ENCODE results near the gene RAD51B.

RAD51B gene

DNA sequence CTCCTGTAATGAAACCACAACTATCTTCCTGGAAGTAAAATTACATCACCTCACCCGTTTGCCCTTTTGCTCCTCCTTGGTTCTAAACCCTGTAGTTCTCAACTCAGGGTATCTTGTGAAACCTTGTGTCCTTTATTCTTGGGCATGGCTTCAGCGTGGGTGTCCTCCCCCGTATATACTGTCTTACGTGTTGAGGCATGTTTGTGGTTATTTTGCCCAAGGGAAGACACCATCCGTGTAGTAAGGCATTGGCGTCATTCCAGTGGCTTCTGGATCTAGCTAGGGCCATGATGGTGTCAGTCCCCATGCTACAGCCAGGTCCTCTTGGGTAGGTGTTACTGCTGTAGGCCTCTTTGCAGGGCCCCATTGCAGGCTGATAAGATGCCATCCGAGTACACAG is 857.9 kb downstream of the RAD51B start:
- Histone ChIP-seq H3K27me3 (ENCODE audit: control insufficient read depth, insufficient read depth, low read length) (no peaks in the 10 kb centered on the region), H2AFZ (no peak overlapping the region), H3K79me2 (no peaks in the 10 kb centered on the region), H3K9ac (no peak overlapping the region), H3K4me2 (ENCODE audit: low read length) (no peak overlapping the region), H3K4me1 (no peaks in the 10 kb centered on the region), H3K4me3 (ENCODE audit: low read depth, low read length) (no peak overlapping the region), H3K27ac (no peak overlapping the region), H3K9me3 (ENCODE audit: control insufficient read depth, low read length) (no peaks in the 10 kb centered on the region), H3K36me3 (ENCODE audit: control insufficient read depth, insufficient read depth, low read length) (no peaks in the 10 kb centered on the region)
- TF ChIP-seq, protein P1, sequence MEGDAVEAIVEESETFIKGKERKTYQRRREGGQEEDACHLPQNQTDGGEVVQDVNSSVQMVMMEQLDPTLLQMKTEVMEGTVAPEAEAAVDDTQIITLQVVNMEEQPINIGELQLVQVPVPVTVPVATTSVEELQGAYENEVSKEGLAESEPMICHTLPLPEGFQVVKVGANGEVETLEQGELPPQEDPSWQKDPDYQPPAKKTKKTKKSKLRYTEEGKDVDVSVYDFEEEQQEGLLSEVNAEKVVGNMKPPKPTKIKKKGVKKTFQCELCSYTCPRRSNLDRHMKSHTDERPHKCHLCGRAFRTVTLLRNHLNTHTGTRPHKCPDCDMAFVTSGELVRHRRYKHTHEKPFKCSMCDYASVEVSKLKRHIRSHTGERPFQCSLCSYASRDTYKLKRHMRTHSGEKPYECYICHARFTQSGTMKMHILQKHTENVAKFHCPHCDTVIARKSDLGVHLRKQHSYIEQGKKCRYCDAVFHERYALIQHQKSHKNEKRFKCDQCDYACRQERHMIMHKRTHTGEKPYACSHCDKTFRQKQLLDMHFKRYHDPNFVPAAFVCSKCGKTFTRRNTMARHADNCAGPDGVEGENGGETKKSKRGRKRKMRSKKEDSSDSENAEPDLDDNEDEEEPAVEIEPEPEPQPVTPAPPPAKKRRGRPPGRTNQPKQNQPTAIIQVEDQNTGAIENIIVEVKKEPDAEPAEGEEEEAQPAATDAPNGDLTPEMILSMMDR (IDR thresholded peaks at IDR 0.05), result no peak

DNA sequence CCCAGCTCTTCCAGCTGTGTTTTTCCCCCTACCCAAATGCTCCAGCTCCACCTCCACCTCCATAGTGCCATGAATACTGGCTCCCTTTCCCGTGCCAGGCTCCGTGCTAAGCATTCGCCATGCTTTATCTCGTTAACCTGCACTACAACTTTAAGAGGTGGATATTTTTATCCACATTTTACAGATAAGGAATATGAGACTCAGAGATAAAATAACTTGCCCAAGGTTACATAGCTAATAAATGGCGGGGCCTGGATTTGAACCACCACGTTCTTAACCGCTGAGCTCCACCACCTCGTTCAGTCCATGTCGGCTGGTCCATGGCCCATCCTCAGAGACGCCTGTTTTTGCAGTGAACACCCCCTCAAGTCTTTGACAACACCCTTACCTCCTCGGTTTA is 858.3 kb downstream of the RAD51B start:
- Histone ChIP-seq H3K27me3 (ENCODE audit: control insufficient read depth, insufficient read depth, low read length) (no peaks in the 10 kb centered on the region), H3K36me3 (ENCODE audit: control insufficient read depth, insufficient read depth, low read length) (no peaks in the 10 kb centered on the region), H3K79me2 (no peaks in the 10 kb centered on the region), H2AFZ (no peak overlapping the region), H3K4me2 (ENCODE audit: low read length) (no peak overlapping the region), H3K9ac (no peak overlapping the region), H3K4me3 (ENCODE audit: low read depth, low read length) (no peak overlapping the region), H3K27ac (no peak overlapping the region), H3K4me1 (no peaks in the 10 kb centered on the region), H3K9me3 (ENCODE audit: control insufficient read depth, low read length) (no peaks in the 10 kb centered on the region)
- TF ChIP-seq, protein P1 (IDR thresholded peaks at IDR 0.05), result no peak

DNA sequence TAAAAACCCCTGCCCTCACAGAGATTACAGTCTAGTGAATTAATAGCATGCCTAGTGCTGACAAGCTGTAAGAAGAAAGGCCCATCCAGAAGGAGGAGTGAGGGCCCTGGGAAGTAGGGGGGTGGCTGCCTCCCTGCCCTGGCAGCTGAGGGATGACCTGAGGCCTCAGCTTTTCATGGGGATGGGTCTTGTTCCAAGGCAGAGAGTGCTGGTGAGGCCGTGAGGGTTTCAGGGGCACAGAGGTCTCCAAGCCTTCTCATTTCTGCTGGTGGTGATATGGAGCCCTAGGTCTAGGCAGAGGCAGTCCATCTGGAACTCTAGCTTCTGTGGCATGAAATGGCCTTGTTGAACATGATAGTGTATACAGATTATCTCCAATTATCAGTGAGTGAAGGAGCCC is 858.9 kb downstream of the RAD51B start:
- H3K4me1 ChIP-seq, result no peaks in the 10 kb centered on the region

DNA sequence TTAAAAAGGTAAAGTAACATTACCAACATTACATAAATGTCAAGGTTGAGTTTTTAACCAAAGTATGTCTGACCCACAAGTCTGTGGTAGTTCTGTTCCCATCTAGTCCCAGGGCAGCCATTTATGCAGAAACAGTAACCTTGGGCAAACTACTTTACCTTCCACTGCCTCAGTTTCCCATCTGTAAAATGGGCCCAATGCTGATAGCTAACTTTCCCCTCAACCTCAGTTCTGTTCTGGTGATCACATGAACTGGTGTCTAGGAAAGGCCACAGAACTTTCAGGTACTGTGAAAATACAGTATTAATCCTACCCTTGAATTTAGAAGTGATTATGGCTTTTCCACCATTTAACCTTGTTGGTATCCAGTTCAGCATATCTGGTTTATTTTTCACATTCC is 859.7 kb downstream of the RAD51B start:
- H3K4me1 ChIP-seq, result peaks cover 2% of the 10 kb centered on the region
- H3K36me3 ChIP-seq (ENCODE audit: control insufficient read depth, insufficient read depth, low read length), result no peaks in the 10 kb centered on the region
- H3K27ac ChIP-seq, result no peak overlapping the region
- H3K4me2 ChIP-seq (ENCODE audit: low read length), result no peak overlapping the region
- H3K9ac ChIP-seq, result no peak overlapping the region
- H3K27me3 ChIP-seq (ENCODE audit: control insufficient read depth, insufficient read depth, low read length), result no peaks in the 10 kb centered on the region
- H3K79me2 ChIP-seq, result no peaks in the 10 kb centered on the region
- TF ChIP-seq, protein P1 (IDR thresholded peaks at IDR 0.05), result no peak
- H2AFZ ChIP-seq, result no peak overlapping the region
- no peaks in the 10 kb centered on the region for H3K9me3 ChIP-seq (ENCODE audit: control insufficient read depth, low read length)
- H3K4me3 ChIP-seq (ENCODE audit: low read depth, low read length), result no peak overlapping the region

More for the DNA sequence above, 858.9 kb downstream of the RAD51B start:
- no peak overlapping the region for H3K4me3 ChIP-seq (ENCODE audit: low read depth, low read length)
- no peaks in the 10 kb centered on the region for H3K27me3 ChIP-seq (ENCODE audit: control insufficient read depth, insufficient read depth, low read length)
- no peaks in the 10 kb centered on the region for H3K36me3 ChIP-seq (ENCODE audit: control insufficient read depth, insufficient read depth, low read length)
- H3K9me3 ChIP-seq (ENCODE audit: control insufficient read depth, low read length), result no peaks in the 10 kb centered on the region
- TF ChIP-seq, protein P1 (IDR thresholded peaks at IDR 0.05), result no peak
- no peak overlapping the region for H2AFZ ChIP-seq
- H3K79me2 ChIP-seq, result no peaks in the 10 kb centered on the region
- no peak overlapping the region for H3K27ac ChIP-seq
- no peak overlapping the region for H3K9ac ChIP-seq
- no peak overlapping the region for H3K4me2 ChIP-seq (ENCODE audit: low read length)

DNA sequence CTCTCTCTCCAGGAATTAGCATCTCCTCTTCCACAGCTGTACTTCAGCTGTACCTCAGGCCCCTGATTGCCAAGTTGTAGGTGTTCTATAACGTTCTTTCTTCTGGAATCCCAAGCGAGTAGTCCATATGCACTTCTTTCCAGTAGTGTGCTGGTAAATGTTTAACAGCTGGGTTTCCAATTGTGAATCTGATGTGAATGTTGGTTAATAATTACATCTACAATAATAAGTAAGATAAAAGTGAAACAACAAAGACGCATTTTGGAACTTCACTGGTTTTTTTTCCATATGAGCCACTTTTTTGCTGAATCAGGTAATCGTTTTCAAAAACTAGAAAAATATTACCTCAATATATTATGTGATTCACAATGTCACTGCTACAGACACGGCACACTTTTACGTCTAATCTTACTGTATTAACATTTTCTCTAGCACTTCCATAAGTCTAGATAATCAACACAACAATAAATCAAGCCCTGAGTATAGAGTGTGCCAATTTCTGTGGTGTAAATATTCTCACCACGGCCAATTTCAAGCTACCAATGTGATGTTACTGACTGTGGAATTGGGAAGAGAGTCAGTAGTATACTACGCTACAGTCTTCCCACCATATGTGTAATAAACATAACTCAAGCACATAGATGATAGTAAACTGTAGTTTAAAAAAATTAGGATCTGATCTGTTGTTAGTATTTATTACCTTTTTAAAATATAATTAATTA is 860.3 kb downstream of the RAD51B start:
- Histone ChIP-seq H3K9ac (no peak overlapping the region), H3K4me2 (ENCODE audit: low read length) (no peak overlapping the region), H3K27me3 (ENCODE audit: control insufficient read depth, insufficient read depth, low read length) (no peaks in the 10 kb centered on the region), H3K79me2 (no peaks in the 10 kb centered on the region), H3K27ac (no peak overlapping the region), H3K4me1 (peaks cover 8% of the 10 kb centered on the region), H3K9me3 (ENCODE audit: control insufficient read depth, low read length) (no peaks in the 10 kb centered on the region), H2AFZ (no peak overlapping the region), H3K36me3 (ENCODE audit: control insufficient read depth, insufficient read depth, low read length) (no peaks in the 10 kb centered on the region), H3K4me3 (ENCODE audit: low read depth, low read length) (no peak overlapping the region)
- TF ChIP-seq, protein P1 (IDR thresholded peaks at IDR 0.05), result no peak

All from parathyroid adenoma (tissue), 2 donors.